T-helper 22 cell (primary cell): ENCODE measurements around the gene BCAS3.

Experiments used
- DNase-seq: peaks from one replicate; pipeline ENCODE4 v3.0.0-alpha.2; 2020; ENCODE audit warnings: low read depth

Gene BCAS3

DNA sequence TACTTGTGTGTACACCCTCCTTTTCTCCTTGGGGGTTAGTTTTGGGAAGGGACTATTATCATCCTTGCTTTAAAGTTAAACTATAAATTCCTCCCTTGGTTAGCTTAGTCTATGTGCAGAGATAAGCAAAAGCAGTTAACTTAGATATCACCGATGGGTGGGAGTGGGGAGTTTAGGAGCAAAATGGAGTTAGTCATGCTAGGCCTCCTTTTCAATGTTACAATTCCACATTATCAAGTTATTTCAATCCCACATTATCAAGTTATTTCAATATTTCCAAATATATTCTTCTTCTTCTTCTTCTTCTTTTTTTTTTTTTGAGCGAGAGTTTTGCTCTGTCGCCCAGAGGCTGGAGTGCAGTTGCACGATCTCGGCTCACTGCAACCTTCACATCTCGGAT, 1.7 kb upstream of the BCAS3 start:
- DNase-seq = no peak

GRCh38 chr17:60676758-60677307, 818 bp upstream of the BCAS3 start:
- no peak for DNase-seq

- peak; percentile 0 for DNase-seq
Measured at GRCh38 chr17:60678118-60678444, 430 bp downstream of the BCAS3 start.

GRCh38 chr17:60679287-60679686, 1.6 kb downstream of the BCAS3 start:
- no peak for DNase-seq

DNA sequence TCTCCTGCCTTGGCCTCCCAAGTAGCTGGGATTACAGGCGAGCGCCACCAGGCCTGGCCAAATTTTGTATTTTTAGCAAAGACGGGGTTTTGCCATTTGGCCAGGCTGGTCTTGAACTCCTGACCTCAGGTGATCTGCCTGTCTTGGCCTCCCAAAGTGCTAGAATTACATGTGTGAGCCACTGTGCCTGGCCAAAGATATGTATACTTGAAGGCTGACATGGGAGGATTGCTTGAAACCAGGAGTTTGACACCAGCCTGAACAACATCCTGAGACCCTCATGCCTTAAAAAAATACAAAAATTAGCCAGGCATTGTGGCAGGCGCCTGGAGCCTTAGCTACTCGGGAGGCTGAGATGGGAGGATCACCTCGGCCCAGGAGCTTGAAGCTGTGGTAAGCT, 3.1 kb downstream of the BCAS3 start:
- DNase-seq = no peak

DNA sequence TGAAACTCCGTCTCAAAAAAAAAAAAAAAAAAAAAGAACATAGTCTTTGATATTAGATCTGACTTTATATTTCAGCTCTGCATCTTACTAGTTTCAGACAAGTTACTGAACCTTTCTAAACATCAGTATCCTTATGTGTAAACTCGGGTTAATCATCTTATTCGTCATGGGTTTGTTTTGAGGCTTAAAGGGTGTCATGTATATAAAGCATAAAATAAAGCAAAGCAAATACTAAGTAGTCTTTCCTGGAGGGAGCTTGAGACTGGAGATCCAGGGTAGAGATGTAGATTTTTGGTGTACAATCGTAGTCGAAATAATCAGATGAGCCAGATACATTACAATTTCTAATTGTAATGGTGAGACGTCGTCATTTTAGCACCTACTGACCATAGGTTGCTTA, 7.8 kb downstream of the BCAS3 start:
- DNase-seq = no peak

DNA sequence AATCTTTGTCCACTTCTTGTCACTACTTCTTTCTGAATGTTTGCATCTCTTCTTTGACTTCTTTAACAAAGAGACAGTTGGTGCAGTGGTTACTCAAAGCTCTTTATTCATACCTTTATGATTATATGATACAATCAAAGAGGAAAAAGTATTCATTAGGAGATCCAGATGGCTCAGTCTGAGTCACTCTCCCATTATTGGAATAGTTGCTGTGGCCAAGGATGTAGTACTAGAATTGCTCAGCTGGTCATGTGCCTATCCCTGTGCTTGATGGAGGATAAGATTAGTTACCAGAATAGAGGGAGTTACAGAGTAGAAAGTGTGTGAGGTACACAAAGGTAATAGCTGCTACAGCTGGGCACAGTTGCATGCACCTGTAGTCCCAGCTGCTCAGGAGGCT, 18.3 kb downstream of the BCAS3 start:
- no peak for DNase-seq

- no peak for DNase-seq
Measured at GRCh38 chr17:60699090-60699489, 21.4 kb downstream of the BCAS3 start.

- no peak for DNase-seq
Measured at GRCh38 chr17:60704170-60704569, 26.5 kb downstream of the BCAS3 start.

DNA sequence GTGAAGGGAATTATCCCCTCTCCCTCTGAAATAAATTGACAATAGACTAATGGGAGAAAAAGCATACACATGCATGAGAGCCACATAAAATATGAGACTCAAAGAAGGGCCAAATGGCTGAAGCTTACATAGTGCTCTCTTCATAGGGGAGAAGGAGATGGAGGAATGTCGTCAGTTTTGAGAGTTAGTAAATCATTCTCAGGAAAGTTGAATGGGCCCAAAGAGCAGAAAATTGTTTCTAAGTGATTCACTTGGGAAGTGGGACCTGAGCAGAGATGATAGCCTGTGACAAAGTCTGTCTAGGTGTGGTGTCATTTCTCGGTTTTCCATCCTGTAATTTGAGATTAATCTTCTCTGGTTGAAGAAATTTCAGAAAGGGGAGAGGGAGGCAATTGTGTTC, 35.0 kb downstream of the BCAS3 start:
- DNase-seq = no peak

GRCh38 chr17:60713608-60714007, 36.0 kb downstream of the BCAS3 start:
- DNase-seq = no peak

DNA sequence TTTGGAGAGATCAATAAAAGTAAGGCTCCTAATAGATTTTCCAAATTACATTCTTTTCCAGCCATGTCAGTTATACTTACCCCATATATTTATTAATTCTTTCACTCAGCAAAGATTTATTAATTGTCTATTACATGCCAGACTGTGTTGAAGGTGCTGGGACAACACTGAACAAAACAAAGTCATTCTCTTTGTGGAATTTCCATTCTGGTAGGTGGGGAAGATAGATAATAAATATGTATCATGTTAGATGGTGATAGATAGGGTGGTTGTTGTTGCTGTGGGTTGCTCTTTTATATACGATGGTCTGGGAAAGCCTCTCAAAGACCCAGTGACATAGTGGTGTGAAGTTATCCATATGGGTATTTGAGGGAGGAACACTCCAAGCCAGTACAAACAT, 39.1 kb downstream of the BCAS3 start:
- no peak for DNase-seq

DNA sequence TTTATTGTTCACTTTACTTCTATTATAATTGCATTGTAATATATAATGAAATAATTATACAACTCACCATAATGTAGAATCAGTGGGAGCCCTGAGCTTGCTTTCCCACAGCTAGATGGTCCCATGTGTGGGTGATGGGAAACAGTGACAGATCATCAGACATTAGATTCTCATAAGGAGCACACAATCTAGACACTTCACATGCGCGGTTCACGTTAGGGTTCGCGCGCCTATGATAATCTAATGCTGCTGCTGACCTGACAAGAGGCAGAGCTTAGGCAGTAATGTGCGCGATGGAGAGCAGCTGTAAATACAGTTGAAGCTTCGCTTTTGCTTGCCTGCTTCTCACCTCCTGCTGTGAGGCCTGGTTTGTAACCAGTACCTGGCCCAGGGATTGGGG, 40.2 kb downstream of the BCAS3 start:
- no peak for DNase-seq

DNA sequence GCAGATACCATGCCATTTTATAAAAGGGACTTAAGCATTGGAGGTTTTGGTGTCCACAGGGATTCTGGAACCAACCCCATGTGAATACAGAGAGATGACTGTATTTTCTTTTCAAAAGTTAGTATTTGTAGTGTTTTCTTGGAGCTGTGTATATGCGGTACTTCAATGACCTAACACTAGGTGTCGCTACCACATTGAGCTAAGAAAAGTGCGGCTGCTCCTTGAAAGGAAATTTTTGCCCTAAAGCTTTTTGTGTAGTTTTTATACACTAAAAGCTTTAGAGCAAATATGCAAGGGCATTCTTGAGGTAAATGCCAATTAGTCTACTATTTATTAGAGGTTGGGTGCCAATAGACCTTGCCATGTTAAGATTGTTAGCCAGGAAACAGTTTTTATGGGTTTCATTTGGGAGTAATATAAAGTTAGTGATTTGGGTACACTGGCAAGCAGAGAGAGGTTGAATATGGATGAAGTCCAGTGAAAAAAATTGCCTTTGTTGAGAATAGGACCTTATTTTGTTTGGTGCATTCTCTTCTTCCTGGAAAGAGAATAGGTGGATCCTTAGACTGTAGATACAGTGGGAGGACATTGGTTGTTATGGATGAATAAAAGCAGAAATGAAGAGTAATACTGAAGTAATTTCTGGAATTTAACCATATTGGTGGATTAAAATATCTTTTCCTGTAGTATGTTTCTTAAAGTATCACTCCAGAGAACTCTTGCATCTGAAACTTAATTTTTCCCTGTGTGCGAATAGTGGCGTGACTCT, 43.3 kb downstream of the BCAS3 start:
- peak; percentile 1 for DNase-seq

DNA sequence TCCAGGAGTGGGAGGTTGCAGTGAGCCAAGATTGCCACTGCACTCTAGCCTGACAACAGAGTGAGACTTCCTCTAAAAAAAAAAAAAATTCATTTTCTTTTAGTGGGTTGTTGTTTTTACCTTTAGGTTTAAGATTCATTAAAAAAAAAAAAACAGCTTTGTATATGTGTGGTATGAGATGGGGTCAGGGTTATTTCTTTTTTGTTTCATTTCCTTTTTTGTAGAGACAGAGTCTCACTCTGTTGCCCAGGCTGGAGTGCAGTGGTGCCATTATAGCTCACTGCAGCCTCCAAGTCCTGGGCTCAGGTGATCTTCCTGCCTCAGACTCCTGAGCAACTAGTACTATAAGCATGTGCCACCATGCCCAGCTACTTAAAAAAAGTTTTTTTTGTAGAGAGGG, 47.0 kb downstream of the BCAS3 start:
- no peak for DNase-seq

- no peak for DNase-seq
Measured at GRCh38 chr17:60729854-60730253, 52.2 kb downstream of the BCAS3 start.

GRCh38 chr17:60730273-60730672, 52.6 kb downstream of the BCAS3 start:
- DNase-seq = no peak

DNA sequence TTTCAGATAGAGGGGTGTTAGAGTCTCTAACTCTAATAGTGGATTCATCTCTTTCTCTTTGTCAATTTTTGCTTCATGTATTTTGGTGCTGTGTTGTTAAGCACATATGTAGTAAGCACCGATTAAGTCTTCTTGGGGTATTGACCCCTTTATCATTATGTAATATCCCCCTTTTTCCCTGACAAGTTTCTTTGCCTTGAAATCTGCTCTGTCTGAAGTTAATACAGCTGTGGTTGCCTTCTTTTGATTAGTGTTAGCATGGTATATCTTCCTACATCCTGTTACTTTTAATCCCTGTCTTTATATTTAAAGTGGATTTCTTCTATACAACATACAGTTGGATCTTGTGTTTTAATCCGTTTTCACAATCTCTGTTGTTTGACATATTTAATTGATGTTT, 60.6 kb downstream of the BCAS3 start:
- DNase-seq = no peak

DNA sequence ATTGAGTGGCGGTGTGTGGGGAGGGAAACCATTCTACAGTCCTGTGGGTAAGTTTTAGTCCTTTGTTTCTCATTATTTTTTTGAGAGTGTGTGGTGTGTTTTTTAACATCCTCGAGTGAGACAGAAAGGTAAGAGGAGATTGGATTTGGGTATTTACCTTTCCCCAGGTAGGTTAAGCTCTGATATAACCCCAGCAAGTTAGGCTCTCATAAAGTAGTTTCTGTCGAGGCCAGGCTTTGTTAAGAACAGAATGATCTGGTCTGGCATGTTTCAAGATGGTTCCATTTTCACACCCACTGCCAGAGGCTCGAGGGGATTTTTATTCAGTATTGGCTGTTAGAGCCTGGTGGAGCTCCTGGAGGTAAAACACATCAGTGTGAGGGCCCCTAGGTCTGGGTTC, 62.9 kb downstream of the BCAS3 start:
- no peak for DNase-seq

DNA sequence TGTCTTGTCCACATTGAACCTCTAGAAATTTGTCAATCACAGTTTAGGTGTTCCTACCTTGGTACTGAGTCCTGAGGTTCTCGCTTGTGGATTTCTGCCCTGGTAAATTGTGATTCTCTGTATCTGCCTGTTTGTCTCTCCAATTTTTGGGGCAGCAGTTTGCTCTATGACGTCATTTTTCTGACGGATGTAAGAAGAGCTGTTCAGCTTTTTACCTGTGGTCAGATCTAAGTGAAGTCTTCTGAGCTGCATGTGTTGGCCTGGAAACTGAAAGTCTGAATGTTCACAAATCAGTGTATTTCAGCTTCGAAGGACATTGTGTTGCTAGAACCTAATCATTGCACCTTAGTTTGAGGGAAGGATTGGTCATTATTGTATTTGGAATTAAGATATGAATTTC, 63.4 kb downstream of the BCAS3 start:
- DNase-seq = no peak

GRCh38 chr17:60743282-60743681, 65.6 kb downstream of the BCAS3 start:
- DNase-seq = no peak

DNA sequence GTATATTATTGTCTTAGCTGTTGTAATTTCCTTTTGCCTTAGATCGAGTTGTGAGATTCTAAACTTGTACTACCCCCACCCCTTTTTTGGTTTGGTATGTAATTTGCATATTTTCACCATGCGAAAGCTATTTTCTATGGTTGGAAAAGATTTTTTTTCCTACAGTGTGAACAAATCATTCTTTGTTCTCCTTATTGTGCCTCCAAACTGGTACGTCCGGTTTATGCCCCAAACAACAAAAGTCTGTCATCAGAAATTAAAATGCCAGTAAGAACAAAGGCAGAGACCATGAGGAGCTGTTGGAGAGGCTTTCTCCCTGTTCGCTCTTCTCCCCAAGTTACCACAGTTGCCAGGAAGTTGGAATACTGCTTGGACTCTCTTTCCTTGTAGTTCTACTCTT, 66.1 kb downstream of the BCAS3 start:
- DNase-seq = no peak

- DNase-seq = no peak
Measured at GRCh38 chr17:60744355-60744966, 66.8 kb downstream of the BCAS3 start.

- no peak for DNase-seq
Measured at GRCh38 chr17:60745544-60745943, 67.9 kb downstream of the BCAS3 start.
